Measurements from ENCODE around the gene TRMT61A.

The TRMT61A gene

DNA sequence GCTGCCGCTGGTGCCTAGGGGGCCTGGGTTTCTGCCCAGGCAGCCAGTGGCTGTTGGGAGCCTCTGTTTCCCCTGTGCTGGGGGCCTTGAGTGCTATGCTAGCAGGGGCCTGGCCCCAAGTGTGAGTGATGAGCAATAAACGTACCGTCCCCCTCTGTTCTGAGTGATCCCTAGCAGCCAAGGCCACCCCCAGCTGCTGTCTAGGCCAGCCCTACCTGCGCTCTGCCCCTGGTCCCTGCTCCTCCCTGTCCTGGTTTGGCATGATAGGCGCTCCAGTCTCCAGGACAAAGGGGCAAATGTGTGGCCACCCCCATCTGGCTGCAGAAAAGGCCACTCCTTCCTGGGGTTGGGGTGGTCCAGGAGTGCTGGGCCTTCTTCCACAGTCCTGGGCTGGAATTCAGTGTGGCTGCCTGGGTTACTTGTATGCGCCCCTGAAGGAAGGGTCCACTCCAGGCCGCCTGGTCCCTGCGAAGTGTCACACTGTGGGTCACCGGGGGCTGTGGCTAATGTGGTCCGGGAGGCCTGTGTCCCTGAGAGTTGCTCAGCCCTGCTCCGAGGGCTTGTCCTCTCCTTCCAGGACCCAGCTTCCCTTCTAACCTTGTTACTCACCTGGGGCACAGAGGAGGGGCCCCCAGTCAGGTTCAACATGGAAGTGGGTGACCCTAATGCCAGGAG lies 7.0 kb downstream of the TRMT61A start:
- FAIRE-seq: no peak

DNA sequence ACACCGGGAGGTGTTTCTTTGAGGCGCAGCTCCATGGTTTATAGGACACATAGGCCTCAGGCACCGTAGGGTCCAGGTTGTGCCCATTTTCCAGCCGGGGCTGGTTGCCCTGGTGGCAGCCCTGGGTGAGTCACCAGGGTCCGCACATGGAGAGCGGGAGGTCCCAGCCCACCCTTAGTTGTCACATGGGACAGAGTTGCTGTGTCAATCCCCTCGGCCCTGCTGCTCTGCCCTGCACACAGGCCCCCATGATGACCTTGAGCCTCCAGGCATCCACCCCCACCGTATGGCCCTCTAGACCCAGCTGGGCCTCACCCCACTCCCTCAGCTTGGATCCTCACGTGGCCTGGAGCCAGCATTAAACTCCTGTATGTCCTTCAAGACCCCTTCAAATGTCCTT lies 7.7 kb downstream of the TRMT61A start:
- FAIRE-seq: no peak

DNA sequence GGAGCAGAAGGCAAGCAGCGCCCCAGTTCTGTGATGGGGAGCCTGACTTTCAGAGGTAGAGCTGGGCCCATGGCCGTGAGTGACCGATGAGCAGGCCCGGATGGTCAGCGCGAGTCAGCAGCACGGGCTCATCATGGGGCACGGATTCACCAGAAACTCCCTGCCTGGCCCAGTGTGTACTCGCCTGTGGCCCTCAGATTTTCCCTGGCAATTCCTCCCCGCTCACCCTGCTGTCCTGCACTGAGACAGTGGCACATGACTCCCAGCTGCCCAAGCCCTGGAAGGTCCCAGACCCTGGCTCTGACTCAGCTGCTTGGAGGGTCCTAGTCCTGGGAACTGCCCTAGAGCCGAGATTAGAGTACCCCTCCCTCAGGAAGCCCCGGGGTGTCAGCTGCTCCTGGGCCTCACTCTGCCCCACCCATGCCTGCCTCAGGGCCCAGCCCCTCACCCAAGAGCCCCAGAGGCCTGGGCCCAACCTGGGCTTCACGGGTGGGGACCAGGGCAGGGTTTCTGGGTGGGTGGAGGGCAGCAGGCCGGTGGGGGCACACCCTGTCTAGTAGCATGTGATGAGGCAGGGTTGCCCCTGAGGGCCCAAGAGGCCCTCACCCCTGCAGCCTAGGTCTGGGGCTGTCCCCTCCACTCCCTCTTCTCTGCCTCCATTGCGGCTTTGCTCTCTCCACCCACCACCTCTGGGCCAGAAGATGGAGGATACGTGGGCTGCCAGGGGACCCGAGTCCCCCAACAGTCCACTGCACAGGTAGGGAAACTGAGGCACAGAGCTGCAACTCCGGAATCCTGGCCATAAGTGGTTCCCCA lies 8.4 kb downstream of the TRMT61A start:
- FAIRE-seq: no peak

DNA sequence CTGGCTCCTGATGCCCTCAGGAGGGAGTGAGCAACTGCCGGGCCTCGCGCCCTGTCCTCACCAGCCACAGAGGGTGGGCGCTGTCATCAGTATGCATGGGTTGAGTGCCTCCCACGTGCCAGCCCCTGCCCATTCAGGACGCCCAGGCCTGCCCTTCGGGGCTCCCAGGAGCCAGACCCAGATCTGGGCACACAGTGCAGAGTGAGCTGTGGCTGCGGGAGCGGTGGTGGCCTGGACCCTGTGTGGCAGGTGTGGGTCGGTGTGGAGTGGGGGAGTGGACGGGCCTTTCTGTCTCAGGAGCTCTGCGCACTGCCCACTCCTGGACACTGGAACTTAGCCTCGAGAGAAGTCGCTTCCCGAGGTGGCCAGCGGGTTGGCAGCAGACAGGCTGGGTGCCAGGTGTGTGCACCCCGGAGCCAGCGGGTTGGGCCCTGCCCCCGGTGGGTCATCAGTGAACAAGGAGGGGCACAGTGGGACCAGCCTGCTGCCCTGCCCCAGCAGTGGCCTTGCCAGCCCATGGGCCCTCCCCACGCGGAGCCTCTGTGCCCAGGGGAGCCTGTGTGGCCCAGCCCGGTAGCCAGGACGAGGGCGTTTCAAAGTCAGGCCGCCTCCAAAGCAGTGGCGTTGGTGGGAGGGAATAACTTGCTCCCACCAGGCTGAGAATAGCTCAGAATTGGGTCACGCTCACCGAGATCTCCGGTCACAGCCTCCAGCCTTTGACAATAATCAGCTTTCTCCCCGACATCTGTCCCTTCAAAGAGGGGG lies 9.5 kb downstream of the TRMT61A start:
- FAIRE-seq: no peak

DNA sequence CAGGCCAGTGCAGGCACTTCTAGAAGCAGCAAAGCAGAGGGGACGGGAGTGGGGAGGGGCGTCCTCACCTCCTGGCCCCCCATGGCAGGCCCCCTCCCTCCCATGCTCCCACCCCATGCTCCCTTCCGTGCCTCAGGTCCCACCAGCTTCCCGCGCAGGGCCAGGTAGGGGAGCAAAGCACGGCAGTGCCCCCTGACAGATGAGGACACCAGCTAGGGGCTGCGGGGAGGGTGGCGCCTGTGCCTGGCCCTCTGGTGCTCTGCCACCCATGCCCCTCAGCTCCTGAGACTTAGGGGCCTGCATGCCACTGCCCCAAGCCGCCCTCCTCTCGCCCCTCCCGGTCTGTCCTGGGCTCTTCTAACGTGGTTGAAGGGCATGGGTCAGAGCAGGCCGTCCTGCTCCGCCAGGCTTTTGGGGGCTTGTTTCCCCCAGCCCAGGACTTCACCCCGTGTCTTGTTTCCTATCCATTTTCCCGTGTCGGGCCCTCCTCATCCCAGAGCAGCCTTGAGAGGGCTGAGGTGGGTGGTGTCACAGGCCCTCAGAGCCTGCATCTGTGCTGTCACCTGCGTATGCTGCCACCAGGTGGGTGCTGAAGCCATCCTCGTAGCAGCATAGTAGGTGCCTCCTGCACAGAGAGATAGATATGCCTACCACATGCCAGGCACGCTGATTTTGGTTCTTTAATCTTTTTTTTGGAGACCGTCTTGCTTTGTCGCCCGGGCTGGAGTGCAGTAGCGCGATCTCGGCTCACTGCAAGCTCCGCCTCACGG lies 10.2 kb downstream of the TRMT61A start:
- FAIRE-seq: no peak

DNA sequence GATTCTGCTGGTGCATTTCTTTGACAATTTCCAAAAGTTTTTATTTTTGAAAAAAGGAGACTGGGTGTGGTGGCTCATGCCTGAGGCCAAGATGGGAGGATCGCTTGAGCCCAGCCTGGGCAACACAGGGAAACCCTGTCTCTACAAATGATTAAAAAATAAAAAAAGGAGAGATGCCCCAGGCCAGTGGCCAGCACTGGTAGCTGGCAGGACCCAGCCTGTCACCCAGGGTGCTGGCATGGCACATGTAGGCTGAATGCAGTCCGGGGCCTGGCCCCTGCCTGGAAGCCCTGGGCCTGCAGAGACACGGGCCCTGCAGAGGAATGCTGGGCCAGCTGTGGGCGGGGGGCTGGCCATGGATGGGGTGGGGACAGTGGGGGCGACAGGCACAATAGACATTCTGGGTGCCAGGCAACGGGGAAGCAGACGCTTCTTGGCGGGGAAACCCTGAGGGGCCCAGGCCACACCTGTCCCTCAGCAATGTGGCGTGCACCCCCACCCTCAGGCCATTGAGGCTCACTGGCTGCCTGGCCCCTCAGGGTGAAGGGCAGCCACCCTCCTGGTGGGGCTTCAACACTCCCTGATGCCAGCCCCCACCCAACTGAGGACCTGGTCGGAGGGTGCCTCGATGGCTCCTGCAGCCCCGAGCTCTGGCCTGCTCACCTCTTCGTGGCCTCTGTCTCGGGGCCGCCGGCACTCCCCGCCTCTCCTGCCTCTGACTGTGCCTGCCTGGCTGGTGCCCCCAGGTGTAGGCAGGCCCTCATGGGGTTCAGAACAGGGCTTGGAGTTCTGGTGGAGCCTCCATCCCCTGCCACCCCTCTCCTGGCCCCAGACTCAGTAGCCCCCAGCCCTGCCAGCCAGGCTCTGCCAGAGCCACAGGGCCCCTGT lies 12.1 kb downstream of the TRMT61A start:
- FAIRE-seq: no peak

DNA sequence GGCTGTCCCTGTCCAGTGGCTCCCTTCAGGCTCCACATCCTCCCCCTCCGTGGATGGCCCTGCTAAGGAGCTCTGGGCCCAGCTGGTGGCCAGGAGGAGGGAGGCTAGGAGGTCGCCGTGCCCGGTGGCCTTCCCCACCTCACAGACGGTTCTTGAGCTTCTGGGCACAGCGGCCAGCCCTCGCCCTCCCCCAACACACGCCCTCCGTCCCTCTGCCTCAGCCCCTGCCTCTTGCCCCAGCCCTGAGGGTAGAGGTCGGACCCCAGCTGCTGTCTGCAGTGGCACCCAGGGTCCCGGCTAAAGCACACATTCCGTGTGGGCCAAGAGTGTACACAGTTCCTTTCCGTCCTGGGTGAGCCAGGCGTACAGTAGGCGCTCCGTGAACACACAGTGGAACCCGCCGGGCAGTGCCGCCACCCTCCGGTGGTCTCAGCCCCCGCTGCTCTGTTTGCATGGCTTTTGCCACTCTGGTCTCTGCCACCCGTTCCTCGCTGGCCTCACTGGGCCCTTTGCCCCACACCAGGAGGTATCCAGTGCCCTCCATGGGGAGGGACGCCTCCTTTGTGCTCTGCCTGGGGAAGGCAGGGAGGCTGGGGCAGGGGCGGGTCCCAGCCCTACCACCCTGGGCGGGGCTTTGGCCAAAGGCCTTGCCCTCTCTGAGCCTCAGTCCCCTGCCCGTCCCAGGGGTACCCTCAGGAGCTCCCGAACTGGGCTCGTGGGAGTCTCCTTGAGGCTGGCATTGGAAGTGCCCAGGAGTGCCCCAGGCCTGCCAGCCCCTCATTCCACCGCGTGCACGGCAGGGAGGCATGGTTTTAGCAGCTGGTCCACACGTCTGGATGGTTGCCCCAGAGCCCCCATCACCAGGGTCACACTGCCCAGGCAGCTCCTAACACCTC lies 13.0 kb downstream of the TRMT61A start:
- FAIRE-seq: no peak

DNA sequence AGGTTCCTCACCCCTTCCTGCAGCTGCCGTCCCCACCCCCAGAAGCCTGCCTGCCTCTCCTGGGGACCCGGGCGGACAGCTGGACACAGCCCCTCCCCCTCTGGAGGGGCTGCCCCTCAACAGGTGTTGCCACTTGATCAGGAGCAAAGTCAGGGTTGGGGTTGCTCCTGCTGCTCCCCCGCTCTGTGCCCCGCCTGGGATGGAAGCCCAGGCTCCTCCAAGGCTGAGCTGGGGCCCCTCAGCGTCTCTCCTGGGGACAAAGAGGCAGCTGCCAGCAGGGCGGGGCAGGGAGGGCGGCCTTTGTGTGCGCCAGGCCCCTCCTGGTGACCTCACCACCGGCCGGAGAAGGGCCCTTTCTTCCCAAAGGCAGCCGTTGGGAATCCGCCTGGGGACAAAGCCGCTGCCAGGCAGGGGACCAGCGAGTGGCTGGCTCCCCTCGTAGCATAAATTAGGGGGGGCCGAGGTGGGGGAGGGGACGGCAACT lies 13.7 kb downstream of the TRMT61A start:
- FAIRE-seq: no peak

DNA sequence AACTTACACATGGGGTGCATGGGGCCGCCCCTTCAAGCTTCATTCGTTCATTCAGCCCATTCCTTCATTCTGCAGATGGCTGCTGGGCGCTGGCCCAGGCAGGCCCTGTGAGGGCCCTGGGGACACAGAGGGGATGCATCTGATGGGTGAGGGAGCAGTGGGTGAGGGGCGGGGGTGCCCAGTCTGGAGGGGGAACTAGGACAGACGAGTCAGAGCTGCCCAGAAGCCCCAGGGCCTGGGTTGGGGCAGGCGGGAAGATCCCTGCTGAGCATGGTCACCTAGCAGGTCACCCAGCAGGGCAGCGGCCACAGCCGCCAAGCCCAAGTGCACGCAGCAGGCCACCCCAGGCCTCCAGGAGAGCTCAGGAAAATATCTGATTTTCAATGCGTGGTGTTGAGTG lies 14.1 kb downstream of the TRMT61A start:
- FAIRE-seq: no peak

DNA sequence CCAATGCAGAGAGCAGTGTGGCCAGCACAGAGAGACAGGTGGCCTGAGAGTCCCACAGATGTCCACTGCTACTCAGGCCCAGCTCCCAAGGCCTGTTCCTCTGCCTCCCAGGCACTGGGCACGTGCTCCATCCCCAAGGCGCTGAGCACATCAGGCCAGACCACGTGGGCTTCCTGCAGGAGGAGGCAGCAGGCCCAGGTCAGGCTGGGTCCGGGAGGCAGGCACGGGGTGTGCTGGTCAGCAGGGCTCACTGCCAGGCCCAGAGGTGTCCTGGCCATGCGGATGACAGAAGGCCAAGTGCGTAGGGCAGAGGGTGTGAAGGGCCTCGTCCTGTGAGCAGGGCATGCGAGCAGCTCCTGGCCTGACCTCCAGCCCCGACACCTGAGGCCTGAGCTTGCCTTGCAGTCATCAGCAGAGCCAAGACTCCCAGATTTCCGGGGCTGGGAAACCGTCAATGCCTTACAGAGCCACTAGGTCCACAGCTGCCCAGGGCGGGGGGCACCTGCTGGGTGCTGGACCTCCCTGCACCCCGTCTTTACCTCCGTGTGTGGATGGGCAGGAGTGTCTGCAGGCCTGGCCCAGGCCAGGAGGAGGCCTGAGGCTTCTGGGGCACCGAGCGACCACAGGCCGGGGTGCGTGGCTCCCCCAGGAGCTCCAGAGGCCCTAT lies 14.9 kb downstream of the TRMT61A start:
- no peak for FAIRE-seq

DNA sequence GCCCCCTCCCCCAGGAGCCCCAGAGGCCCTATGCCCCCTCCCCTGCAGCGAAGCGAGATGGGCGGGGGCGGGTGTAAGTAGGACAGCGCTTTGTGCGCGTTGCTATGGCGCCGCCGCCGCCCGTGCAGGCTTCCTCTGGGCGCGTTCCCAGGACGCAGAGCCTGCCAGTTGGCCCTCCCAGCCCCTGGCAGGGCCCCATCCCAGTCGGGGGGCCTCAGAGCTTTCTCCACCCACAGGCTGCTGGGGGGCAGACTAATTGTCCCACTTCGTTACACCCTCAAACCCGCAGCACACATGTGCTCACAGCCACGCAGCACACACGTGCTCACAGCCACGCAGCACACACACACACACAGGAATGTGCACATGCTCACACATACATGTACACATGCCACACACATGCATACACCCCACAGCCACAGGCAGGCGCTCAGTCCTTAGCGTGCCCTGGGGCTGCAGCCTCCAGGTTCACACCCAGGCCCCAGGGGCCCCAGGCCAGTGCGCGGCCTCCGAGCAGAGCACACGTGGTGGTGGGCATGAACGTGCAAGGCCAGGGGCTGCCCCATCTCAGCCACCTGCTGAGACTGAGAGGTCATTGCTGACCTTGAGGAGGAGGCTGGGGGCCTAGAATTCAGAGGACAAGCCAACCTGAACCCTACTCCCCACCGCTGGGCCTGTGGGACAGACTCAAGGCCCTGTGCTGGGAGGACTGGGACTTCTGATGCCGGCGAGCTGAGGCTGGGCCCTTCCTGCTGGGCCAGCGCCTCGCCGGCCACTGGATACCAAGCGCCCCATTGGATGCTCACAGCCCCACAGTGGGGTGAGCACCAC lies 15.6 kb downstream of the TRMT61A start:
- no peak for FAIRE-seq

DNA sequence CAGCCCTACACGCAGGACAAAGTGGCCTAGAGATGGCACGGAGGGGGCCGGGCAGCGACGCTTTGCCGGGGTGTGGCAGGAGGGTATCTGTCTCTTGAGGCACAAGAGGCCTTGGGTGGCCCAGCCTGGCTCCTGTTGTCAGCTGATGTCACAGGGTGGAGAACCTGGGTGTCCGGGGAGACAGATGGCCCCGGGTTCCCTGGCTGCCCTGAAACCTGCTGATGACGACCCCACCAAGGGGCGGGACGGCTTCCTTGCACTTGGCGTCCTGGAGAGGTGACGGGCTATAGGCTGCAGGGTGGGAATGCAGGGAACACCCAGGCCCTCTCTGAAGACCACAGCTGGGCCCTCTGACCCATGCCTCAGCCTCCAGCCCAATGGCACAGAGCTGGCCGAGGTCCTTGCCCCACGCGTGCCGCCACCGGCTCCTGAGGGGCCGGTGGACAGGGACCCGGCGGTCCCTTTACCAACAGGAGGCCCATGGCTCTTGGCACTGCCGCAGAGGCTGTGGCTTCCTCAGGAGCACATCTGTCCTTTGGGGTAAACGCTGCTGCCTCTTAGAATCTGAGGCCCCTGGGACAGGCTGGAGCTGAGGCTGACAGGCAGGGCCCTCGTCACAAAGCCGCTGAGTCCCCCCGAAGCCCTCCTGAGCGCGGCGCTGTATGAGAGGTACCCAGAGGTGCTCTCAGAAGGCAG lies 16.4 kb downstream of the TRMT61A start:
- no peak for FAIRE-seq

DNA sequence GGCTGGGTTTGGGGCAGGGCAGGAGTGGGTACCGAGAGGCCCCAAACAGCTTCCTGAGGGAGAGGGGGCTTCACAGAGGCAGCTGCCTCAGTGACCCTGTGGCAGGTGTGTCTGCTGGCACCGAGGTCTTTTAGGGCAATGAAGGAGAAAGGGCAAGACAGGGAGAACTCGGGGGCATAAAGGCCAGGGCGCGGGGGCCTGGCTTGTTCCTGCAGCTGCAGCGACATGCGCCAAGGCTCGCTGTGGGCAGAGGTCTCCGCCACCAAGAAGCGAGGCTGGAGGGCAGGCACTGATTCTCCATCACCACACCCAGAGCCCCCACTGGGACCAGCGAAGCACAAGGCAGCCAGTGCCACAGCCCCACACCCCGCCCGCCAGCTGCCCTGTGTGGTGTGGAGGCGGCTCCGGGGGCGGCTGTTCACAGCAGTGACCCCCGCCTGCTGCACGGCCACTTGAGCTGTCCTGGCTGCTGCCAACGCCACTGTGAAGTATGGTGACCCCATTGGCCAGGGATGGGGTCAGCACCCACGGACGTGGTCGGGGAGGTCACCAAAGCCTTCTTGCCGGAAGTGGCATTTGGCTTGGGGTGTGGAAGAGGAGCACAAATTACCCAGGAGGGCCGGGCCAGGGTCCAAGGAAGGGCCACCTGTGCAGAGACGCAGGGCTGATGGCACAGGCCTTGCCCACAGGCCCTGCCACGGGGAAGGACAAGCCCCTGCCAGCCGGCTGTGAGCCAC lies 17.1 kb downstream of the TRMT61A start:
- FAIRE-seq: no peak

DNA sequence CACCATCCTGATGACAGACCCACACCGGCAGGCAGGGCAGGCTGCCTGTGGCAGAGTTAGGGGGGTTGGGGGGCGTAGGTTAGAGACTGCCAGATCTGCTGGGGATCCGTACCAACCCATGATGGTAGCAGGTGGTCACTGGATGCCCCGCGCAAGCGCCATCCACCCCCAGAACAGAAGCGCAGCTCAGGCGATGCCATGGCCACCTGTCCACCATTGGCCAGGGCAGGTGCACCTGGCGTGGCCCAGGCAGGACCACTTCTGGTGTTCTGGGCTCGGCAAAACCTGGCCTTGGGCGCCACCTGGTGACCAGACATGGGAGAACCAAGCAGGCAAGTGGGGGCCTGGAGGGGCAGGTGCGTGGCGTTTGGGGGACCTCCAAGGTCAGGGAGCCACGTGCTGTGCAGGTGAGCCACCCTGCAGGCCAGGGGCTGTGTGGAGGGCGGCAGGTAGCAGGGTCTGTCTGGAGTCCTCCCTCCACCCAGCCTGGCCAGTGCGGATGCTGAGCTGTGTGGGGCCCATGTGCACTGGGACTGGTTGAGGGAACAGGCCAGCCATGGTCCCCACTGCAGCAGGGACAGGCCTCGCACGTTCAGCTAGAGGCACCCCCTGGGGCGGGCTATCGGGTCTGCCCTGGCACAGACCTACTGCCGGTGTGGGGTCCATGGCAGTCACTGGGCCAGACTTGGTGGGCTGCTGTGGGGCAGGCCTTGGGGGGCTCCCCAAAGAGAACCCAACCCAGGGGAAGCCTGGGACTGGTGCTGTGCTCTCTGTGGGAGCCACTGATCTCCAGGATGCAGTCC lies 17.9 kb downstream of the TRMT61A start:
- no peak for FAIRE-seq

DNA sequence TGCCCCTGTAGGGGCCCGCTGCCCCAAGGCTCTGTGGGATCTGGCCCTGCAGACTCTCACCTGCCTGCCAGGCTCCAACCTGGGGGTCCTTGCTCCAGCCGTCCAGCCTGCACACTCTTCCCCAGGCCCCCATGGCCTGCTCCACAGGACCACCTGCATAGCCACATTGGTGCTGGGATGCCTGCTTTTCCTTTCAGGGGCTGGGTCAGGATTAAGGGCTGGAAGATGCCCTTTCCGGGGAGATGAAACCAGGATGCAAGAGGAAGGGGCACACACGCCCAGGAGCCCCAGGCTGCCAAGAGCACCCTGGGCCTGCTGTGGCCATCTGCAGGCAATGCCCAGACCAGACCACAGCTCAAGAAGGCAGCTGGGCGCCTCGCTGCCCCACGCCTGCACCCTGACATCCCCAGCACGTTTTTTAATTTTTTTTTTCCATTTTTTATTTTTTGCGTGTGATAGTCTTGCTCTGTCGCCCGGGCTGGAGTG lies 18.5 kb downstream of the TRMT61A start:
- no peak for FAIRE-seq

DNA sequence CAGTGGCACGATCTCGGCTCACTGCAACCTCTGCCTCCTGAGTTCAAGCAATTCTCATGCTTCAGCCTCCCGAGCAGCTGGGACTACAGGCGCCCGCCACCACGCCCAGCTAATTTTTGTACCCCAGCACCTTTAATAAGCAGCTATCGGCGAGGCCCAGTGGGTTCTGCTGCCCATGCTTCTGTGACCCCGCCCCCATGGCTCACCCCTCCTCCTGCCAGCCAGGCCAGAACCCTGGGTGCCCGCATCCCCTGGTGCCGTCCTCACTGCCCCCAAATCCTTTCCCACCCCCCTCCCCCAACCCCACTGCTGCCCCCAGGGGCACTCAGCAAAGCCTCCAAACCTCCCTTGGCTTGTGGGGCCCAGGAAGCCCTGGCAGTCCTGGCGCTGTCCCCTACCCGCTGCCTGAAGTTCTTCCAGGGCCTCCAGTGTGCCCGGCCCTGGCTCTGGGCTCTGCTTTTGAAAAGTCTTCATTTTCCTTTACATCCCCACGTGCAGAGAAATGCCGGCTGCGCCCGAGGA lies 19.0 kb downstream of the TRMT61A start:
- no peak for FAIRE-seq

Data from islet of Langerhans (tissue), 1 donor.